ENCODE measurements around the gene GRIN3A.

DNA sequence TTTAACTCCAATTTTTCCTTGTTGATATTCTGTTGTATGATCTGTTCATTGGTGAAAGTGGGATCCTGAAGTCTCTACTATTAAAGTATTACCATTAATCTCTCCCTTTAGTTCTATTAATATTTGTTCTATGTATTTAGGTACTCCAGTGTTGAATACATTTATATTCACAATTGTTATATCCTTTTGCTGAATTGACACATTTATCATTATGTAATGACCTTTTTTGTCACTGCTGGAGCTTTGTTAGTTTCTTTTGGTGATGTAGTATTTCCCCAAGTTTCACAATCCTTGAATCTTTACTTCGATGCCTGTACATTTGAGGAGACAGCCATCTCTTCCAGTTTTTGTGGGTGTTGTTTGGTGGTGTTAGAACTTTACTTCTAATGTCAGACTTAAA is 90.0 kb downstream of the GRIN3A start:
- TF ChIP-seq GATA2 (IDR thresholded peaks at IDR 0.05; ENCODE audit: low read depth, low read length) (no peak), GATA3 (IDR thresholded peaks at IDR 0.05; ENCODE audit: low read depth, low read length) (no peak)
